GM18517 (cell line): ENCODE measurements around the gene CA12.
"Not testable (repeated sequence)": the region's sequence is repeated elsewhere in the genome, so short reads cannot be mapped to it uniquely, and the experiment has no call there.

Experiments
- ATAC-seq: cut with Tn5 transposase; IDR thresholded peaks from one replicate; pipeline ENCODE4 v1.9.1; 2021; ENCODE audit warnings: mild to moderate bottlenecking, moderate library complexity; ENCODE audit not compliant: unreplicated experiment

CA12 gene

GRCh38 chr15:63339836-63340235 is 41.8 kb downstream of the CA12 start:
- no peak for ATAC-seq

- ATAC-seq: no peak
Observed at GRCh38 chr15:63339006-63339766, 42.5 kb downstream of the CA12 start.

GRCh38 chr15:63338170-63338569 is 43.5 kb downstream of the CA12 start:
- ATAC-seq: no peak

GRCh38 chr15:63337046-63337445 is 44.6 kb downstream of the CA12 start:
- no peak for ATAC-seq

GRCh38 chr15:63335543-63336240 is 46.0 kb downstream of the CA12 start:
- no peak for ATAC-seq

DNA sequence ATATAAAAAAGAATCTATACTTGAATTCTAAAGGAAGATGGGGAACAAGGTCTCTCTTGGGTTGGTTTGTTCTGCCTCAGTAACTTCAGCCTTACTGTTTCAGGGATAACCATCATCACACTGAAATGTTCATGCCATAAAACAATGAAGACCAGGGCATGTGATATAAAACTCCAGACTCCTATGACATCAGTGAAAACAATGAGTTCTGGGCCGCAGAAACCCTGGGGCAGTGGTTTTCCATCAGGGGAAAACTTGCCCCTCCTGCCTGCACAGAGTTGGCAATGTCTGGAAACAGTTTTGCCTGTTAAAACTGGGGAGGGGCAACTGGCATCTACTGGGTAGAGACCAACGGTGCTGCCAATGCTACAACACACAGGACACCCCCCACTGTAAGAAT is 46.8 kb downstream of the CA12 start:
- no peak for ATAC-seq

GRCh38 chr15:63332367-63333124 is 49.1 kb downstream of the CA12 start:
- ATAC-seq: no peak

- ATAC-seq: no peak
Observed at GRCh38 chr15:63331456-63331855, 50.2 kb downstream of the CA12 start.

DNA sequence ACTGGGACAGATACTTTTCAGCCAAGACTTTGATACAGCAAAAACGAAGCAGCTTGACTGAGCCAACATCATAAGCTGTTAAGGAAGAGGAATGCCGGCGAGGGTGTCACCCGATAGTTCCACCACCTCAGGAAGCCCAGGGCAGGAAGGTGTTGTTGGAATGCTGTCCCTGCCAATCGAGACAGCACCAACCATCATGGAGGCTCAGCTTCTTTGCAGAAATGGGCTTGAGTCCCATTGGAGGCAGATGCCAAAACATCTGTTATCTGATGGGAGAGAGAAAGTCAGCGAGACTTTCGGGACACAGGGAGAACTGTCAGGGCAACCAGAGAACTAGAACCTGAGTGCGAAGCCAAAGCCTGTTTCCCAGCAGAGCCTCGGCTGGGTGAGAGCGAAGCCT is 50.7 kb downstream of the CA12 start:
- ATAC-seq: no peak

DNA sequence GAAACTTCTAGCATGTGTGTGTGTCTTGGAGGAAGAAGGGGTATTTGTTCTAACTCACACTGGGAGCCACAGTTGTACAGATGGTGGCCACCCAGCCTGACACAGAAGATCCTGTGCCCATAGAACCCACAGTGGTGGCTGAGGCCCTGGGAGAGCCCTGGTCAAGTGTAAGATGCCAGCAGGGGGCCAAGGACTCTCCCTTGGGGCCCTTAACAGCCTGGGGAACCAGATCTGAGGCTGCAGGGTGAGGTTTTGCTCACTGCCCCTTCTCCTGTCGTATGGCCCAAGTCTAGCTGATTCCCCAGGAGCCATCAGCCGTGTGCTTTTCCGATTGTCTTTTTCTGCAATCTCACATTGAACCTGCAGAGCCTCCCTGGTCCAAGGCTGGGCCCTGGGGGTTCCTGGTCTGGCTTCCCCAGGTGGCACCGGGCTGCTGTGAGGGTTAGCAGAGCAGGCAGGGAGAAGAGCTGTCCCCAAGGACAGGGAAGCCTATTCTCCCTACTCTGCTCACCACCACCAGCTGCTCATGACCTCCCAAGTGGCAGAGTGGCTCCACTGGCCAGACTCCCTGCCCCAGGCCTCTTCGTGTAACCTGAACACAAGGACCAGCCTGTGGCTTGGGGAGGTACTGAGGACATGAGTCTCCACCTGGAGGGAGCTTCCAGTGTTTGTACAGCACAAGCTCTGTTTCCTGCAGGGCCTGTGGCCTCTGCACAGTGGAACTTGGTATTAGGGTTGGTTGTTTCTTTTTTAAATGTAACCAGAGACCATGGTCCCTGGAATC is 51.9 kb downstream of the CA12 start:
- no peak for ATAC-seq

- ATAC-seq: no peak
Observed at GRCh38 chr15:63327648-63328421, 53.8 kb downstream of the CA12 start.

GRCh38 chr15:63324770-63325169 is 56.9 kb downstream of the CA12 start:
- ATAC-seq: no peak

GRCh38 chr15:63323798-63324563 is 57.7 kb downstream of the CA12 start:
- ATAC-seq: no peak

DNA sequence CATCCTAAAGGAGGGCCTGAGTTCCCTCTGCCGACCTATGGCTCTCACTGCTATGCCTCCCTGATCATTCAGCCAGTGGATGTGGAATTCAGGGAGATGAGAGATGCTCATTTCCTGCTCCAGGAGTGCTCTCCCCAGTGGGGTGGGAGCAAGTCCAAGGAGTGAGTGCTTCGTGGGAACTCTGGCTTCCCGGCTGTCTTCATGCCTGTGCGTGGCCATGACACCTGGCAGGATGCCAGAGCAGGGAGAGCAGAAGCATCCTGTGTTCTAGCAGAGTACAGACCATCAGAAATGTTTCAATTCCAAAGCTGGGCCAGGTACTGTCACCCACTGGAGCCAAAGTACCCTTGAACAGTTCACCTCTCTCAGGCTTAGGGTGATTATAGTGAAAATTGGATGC is 59.1 kb downstream of the CA12 start:
- ATAC-seq: no peak

GRCh38 chr15:63321462-63321861 is 60.2 kb downstream of the CA12 start:
- no peak for ATAC-seq

- ATAC-seq: not testable (repeated sequence)
Observed at GRCh38 chr15:63320981-63321380, 60.7 kb downstream of the CA12 start.

DNA sequence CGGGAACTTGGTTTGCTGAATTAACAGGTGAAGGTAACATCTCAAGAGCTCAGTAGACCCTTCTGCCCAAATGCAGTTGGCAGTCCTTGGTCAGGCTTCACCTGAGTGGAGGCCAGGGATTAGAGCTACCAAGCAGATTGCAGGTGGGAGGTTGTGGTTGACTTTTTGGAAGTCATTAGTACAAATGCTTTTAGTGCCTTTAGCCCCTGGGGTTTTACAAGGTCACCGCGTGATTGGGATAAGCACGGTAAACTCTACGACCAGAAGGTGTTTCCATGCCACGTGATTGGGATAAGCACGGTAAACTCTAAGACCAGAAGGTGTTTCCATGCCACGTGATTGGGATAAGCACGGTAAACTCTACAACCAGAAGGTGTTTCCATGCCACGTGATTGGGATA is 61.2 kb downstream of the CA12 start:
- not testable (repeated sequence) for ATAC-seq

DNA sequence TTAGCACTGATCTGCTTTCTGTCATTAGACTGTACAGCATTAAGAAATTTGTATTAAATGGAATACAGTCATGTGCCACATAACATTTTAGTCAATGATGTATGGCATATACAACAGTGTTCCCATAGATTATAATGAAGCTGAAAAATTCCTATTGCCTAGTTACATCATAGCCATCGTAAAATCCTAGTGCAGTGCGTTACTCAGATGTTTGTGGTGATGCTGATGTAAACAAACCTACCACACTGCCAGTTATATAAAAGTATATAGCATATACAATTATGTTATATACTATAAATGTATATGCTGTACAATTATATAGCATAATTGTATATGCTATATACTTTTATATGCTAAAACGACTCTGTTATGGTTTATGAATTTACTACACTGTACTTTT is 62.6 kb downstream of the CA12 start:
- no peak for ATAC-seq

- ATAC-seq: no peak
Observed at GRCh38 chr15:63318344-63318743, 63.3 kb downstream of the CA12 start.
